ENCODE data around the gene FSIP1.

GRCh38 chr15:39658740-39659139 is 123.9 kb downstream of the FSIP1 start:
- no peak for TF ChIP-seq CTCF (IDR thresholded peaks at IDR 0.05)
- no peak for TF ChIP-seq POLR2A (IDR thresholded peaks at IDR 0.05)
- TF ChIP-seq POLR2AphosphoS5 (IDR thresholded peaks at IDR 0.05): no peak

Measured in sigmoid colon (tissue), 4 donors.